ENCODE measurements around the gene SERF2.

GRCh38 chr15:43808435-43808950 lies 16.4 kb downstream of the SERF2 start:
- TF ChIP-seq CTCF (IDR thresholded peaks at IDR 0.05) (no peak), POLR2A (IDR thresholded peaks at IDR 0.05) (no peak)

All from lower leg skin (tissue), 3 donors.